ENCODE data around the gene CCDC148.

CCDC148 gene

GRCh38 chr2:158143703-158144360 lies 312.7 kb downstream of the CCDC148 start:
- no peak for DNase-seq

GRCh38 chr2:158142568-158143332 lies 313.8 kb downstream of the CCDC148 start:
- DNase-seq: no peak

DNA sequence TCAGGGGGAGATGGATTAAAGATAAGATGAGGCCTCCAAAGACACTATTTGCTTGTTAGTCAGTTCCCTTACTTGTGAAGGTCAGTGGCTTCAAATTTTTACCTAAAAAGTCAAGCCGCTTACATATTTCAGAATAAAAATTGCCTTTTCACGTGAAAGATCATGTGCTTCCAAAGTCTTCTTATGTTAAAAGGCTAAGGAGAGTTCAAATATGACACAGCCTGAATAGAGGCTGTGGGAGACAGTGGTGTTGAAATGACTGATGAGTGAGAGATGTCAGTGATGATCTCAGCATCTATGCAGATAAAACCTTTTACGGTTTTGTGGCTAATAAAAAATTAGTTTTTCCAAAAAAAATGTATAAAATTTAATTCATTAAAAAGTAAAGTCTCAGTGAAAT lies 314.4 kb downstream of the CCDC148 start:
- no peak for DNase-seq

DNA sequence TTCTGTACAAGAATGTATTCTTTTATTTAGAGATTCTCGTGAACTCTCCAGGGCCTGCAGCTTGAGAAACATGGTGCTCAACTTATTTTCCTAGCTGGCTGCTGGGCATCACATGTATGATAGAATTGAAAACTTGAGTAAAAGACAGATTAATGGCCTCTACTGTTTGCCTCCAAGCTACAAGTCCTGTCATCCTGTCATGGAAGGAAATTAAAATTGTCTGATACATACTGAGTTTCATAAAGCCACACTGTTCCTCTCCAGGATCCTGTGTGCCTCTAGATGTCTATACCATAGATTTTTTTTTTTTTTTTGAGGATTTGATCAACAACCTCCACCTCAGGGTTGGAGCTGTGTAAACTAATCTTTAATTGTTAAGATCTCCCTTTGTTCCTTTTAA lies 316.4 kb downstream of the CCDC148 start:
- DNase-seq: no peak

GRCh38 chr2:158138255-158138654 lies 318.3 kb downstream of the CCDC148 start:
- no peak for DNase-seq

- DNase-seq: no peak
These were observed 321.5 kb downstream of the CCDC148 start for GRCh38 chr2:158135096-158135495.

DNA sequence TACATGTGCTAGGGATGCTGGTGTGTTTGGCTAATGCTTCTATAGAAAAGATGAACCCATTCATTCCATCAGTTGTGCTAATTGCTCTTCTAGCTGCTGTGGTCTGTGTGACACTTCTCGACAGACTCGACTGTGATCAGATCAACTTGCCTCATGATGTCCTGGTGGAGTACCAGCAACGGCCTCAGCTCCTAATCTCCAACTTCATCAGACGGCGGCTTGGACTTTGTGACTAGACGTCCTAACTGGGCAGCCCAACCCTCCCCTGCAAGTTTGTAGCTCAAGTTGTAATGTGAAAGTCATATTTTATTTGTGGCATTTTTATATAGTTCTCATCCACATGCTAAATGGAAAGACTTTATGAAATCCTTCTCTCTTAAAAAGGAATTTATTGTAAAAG lies 321.9 kb downstream of the CCDC148 start:
- no peak for DNase-seq

DNA sequence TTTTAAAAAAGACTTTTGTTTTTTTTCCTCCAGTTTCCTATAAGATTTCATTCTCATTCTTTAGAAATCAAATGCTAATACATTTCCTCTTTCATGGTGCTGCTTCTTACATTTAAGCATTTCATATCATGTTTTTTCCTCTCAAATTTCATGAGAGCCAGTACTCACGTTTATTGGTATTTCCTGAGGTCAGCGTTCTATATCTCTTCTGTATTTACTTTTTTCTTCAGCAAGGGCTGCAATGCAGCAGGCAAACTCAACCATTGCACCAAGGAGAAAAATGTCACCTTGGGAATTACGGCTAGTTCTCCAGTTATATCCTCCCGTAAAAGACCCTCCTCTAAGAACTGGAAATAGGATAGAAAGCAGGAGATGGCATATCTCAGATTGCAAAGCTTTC lies 322.5 kb downstream of the CCDC148 start:
- no peak for DNase-seq

DNA sequence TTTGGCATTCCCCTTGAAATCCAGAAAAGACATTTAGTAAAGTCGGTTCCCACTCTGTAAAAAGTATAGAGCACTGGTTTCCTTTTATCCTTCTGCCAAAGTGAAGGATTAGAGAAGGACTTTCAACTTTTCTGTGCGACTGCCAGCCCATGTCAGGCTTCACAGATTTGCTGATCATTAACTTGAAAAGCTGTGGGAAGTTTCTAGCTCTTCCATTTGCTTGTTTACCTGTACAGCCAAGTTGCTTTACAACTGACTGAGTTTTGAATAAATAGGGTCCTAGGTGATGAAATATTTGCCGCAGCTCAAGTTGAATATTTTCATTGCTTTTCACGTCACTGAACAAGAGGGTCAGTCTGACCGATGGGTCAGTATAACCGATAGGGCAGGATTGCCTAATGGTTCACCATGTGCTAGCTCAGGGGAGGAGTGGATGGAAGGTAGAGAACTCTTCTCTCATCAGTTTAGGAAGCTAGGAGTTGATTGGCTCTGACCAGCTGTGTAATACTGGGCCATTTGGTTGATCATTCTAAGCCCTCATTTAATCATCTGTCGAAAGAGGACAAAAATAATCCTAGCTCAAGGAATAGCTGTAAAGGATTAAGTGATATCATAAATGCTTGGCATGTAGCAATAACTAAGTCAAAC lies 324.5 kb downstream of the CCDC148 start:
- no peak for DNase-seq

DNA sequence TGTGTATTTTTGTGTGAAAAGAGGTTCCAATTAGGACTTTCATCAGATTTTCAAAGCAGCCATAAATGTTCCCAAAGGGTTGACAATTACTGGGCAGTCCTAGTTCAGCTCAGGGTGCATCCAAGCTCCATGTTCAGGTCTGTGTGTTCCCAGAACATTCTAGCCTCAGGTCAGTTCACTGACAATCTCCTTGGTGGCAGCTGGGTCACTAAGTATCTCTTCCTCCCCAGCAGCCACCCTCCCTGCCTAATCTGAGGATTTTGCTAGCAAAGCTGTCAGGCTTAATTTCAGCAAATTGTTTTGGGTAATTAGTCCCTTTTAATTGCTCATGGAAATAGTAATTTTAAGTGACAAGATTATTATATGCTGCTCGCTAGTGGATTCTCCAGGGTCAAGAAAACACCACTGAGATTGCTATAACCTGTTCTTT lies 325.1 kb downstream of the CCDC148 start:
- no peak for DNase-seq

GRCh38 chr2:158130832-158131473 lies 325.6 kb downstream of the CCDC148 start:
- no peak for DNase-seq

- DNase-seq: no peak
These were observed 327.5 kb downstream of the CCDC148 start for GRCh38 chr2:158129037-158129436.

- no peak for DNase-seq
These were observed 328.2 kb downstream of the CCDC148 start for GRCh38 chr2:158128168-158128973.

GRCh38 chr2:158127380-158127804 lies 329.2 kb downstream of the CCDC148 start:
- DNase-seq: no peak

DNA sequence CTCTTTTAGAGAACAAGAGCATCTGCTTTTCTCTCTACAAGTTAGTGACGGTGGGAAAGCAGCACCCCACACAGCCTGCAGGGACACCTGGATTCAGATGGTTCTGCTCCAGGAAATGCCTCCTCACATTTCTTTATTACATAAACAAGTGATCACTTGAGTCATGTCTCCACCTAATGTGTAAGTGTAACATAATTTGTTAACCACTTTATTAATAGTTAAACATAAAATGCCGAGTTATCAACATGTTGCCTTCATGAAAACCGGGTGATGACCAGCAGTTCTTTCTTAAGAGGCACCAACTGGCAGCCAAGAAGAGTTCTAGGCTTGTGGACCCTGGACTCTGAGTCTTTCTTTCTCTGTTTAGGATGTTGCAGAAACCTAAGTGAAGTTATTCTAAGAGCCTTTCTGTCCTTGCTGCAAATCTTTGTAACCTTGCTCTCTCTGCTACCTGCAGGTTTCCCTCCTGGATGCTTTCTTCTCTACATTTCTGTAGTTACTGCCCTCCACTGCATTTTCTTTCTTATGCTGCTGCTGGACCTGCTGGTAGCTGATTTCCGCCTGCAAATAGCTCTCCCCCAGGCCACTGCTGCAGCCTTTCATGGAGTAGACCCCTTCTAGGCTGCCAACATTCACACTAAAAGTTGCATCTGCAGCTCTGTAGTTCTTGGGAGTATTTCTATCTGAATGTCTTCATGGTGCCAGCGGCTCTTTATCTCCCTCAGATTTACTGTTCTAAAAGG lies 330.6 kb downstream of the CCDC148 start:
- no peak for DNase-seq

DNA sequence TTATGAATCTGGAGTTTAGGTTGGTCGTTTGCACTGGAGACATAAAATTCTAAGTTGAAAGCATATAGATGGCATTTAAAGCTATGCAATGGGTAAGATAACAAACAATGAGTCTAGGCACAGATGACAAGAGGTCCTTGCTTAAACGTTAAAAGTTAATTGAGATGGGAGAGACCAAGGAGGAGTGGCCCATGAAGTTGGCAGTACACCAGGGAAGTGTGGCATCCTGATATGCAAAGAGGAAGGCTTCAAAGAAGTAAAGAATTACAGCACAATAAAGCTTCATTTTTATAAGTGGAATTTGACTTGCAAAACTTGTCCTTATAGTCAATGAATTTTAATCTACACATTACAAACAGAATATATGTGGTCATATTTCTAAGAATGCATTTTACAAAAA lies 331.7 kb downstream of the CCDC148 start:
- DNase-seq: no peak
